ENCODE data around the gene GNAS. TPM values are rescaled to one million over a fixed set of nuclear protein-coding genes. Genes with fewer than 3 reads are reported as not detected.
"Not testable (repeated sequence)": the region's sequence is repeated elsewhere in the genome, so short reads cannot be mapped to it uniquely, and the experiment has no call there.

The GNAS gene
- total RNA-seq, 1 experiment from 2014 or later, result 603 TPM

DNA sequence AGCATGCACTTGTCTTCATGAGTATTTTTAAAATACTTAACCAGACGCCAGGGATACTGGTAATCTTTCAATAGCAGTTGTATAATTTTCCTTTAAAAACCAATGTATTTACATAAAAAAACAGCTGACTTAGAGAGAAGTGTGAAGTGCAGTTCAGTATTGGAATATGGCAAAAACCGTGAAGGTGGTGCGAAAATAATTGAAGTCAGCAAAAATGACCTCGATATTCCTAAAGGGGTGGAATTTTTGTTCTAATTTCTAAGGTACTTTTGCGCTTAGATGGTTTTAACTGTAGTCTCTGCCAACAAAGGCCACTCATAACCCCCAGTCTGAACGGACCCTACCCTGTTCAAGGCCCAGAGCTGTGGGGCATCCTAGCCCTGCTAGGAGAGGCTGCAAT lies 27.1 kb upstream of the GNAS start:
- DNase-seq (ENCODE audit: low spot score), result no peak
- in situ Hi-C loops (cut with HindIII; ENCODE audit: low sequenced_read_pairs), result no loop called here

DNA sequence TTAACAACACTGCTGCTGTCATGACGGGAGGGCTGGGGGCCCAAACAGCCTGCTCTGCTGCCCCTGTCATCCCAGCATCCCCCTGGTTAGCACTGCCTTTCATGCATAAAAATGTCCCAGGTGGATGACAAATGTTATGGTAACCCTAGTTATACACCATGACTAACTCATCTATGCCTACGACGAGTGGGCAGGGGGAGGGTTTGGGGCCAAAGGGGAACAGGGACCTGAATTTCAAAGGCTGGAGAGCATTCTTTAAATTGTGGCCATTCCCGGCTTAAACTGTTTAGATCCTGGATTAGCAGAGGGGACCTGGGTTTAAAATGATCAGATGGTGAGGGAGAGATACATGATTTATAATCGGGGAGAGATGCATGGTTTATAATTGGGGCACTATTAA lies 26.2 kb upstream of the GNAS start:
- in situ Hi-C loops (cut with HindIII; ENCODE audit: low sequenced_read_pairs), result no loop called here
- no peak for DNase-seq (ENCODE audit: low spot score)

GRCh38 chr20:58828136-58828535 lies 24.4 kb upstream of the GNAS start:
- no peak for DNase-seq (ENCODE audit: low spot score)
- in situ Hi-C loops (cut with HindIII; ENCODE audit: low sequenced_read_pairs), result no loop called here

- in situ Hi-C loops (cut with HindIII; ENCODE audit: low sequenced_read_pairs); DNase-seq (ENCODE audit: low spot score): not testable (repeated sequence)
Observed at GRCh38 chr20:58828804-58829203, 23.7 kb upstream of the GNAS start.

GRCh38 chr20:58829531-58829941 lies 23.0 kb upstream of the GNAS start:
- DNase-seq (ENCODE audit: low spot score), result peak; percentile 66
- in situ Hi-C loops (cut with HindIII; ENCODE audit: low sequenced_read_pairs), result no loop called here

DNA sequence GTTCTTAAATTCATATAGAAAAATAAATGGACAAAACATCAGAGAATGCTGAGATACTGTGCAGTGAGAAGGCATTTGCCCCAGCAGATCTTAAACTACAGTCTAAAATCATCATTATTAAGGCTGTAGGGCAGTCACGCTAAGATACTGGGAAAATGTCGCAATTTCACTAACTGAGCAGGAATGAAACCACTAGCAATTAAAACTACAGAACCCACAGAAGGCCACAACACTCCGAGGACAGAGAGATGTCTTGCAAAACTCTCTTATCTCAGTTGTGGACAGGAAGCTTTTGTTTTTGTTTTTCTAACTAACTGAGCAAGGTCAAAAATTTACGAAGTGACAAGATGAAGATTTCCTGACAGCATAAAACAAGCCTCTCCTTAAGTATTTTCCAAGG lies 20.1 kb upstream of the GNAS start:
- in situ Hi-C loops (cut with HindIII; ENCODE audit: low sequenced_read_pairs), result no loop called here

GRCh38 chr20:58833921-58834320 lies 18.6 kb upstream of the GNAS start:
- no peak for DNase-seq (ENCODE audit: low spot score)
- in situ Hi-C loops (cut with HindIII; ENCODE audit: low sequenced_read_pairs), result no loop called here

More for the DNA sequence above, 20.1 kb upstream of the GNAS start:
- DNase-seq (ENCODE audit: low spot score), result no peak

DNA sequence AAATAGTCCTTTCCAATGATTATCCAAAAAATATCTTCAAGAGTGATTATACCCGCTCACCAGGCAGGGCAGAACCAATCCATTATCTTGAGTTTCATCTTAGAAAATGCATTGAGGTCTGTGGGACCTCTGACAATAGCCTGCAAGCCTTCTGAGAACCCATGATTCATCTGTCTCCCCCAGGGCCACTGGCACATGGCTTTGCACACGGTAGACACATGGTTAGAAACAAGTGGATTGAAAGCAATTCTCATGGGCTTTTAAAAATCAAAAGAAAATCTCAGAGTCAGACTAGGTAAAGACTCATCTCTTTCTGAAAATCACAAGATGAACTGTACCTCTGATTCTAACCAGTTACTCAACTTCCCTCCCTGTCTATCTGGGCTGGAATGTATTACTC lies 17.3 kb upstream of the GNAS start:
- in situ Hi-C loops (cut with HindIII; ENCODE audit: low sequenced_read_pairs), result no loop called here
- no peak for DNase-seq (ENCODE audit: low spot score)

DNA sequence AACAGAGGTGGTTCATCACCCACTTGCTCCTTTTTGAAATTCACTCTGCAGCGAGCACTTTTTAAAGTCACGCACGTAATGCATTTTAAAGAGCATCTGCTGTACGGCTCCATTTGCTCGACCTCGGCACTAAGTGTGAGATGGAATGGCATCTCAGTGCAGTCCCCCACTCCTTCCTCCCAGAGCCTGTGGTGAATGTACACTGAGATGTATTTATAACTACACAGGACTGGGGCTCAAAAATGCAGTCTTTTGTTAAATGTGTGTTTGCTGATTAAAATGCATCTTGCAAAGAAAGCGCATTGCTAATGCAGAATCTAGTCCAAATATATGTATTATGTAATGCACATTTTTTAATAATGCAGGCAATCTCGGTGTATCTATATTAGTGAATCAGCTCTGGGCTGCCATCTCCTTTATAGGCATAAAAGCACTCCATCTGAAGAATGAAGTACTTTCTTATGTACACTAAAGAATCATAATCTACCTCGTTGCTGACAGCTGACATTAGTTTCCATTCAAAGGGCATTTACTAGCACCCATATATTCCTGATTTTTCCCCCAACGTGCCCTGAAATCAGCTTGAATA lies 15.8 kb upstream of the GNAS start:
- in situ Hi-C loops (cut with HindIII; ENCODE audit: low sequenced_read_pairs), result no loop called here
- no peak for DNase-seq (ENCODE audit: low spot score)

GRCh38 chr20:58837717-58838116 lies 14.8 kb upstream of the GNAS start:
- in situ Hi-C loops (cut with HindIII; ENCODE audit: low sequenced_read_pairs), result no loop called here
- no peak for DNase-seq (ENCODE audit: low spot score)

GRCh38 chr20:58838174-58838573 lies 14.3 kb upstream of the GNAS start:
- in situ Hi-C loops (cut with HindIII; ENCODE audit: low sequenced_read_pairs), result no loop called here
- no peak for DNase-seq (ENCODE audit: low spot score)

DNA sequence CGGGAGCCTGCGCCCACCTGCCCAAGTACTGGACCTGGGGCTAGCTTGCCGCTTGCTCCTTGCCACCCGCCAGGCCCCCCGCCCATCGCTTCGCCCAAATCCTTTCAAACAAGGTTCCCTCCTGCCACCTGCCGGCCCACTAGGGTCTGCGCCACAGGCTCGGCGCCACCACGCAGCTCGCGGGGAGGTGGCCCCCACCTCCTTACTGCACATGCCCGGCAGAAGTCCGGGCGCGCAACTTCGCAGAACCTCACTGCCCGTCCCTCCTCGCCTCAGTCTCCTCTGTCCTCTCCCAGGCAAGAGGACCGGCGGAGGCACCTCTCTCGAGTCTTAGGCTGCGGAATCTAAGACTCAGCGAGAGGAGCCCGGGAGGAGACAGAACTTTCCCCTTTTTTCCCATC lies 13.0 kb upstream of the GNAS start:
- in situ Hi-C loops (cut with HindIII; ENCODE audit: low sequenced_read_pairs), result no loop called here

DNA sequence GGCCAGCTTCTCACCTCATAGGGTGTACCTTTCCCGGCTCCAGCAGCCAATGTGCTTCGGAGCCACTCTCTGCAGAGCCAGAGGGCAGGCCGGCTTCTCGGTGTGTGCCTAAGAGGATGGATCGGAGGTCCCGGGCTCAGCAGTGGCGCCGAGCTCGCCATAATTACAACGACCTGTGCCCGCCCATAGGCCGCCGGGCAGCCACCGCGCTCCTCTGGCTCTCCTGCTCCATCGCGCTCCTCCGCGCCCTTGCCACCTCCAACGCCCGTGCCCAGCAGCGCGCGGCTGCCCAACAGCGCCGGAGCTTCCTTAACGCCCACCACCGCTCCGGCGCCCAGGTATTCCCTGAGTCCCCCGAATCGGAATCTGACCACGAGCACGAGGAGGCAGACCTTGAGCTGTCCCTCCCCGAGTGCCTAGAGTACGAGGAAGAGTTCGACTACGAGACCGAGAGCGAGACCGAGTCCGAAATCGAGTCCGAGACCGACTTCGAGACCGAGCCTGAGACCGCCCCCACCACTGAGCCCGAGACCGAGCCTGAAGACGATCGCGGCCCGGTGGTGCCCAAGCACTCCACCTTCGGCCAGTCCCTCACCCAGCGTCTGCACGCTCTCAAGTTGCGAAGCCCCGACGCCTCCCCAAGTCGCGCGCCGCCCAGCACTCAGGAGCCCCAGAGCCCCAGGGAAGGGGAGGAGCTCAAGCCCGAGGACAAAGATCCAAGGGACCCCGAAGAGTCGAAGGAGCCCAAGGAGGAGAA lies 12.3 kb upstream of the GNAS start:
- in situ Hi-C loops (cut with HindIII; ENCODE audit: low sequenced_read_pairs), result no loop called here
- no peak for DNase-seq (ENCODE audit: low spot score)

More for the DNA sequence above, 13.0 kb upstream of the GNAS start:
- peak; percentile 18 for DNase-seq (ENCODE audit: low spot score)

- no peak for DNase-seq (ENCODE audit: low spot score)
- in situ Hi-C loops (cut with HindIII; ENCODE audit: low sequenced_read_pairs), result no loop called here
Observed at GRCh38 chr20:58840816-58841538, 11.5 kb upstream of the GNAS start.

GRCh38 chr20:58841539-58842264 lies 10.8 kb upstream of the GNAS start:
- no peak for DNase-seq (ENCODE audit: low spot score)
- in situ Hi-C loops (cut with HindIII; ENCODE audit: low sequenced_read_pairs), result no loop called here

DNA sequence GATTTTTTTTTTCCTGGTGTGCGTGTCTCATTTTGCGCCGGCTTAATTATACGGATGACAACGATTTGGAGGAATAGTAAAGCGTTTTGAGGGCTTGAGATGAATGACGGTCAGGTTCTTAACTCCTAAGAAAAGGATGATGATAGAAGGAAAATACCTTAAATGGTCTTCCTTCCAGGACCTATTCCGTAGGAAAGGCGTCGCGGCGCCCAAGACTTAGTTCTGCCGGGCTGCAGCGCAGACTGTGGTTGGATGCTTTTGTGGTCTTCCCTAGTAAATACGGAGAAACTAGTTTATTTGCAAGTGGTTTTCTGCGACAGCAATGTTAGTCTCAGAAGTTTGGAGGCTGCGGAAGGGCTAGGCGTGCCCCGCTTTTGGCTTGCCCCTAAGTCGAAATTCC lies 10.2 kb upstream of the GNAS start:
- in situ Hi-C loops (cut with HindIII; ENCODE audit: low sequenced_read_pairs), result no loop called here
- DNase-seq (ENCODE audit: low spot score), result no peak

DNA sequence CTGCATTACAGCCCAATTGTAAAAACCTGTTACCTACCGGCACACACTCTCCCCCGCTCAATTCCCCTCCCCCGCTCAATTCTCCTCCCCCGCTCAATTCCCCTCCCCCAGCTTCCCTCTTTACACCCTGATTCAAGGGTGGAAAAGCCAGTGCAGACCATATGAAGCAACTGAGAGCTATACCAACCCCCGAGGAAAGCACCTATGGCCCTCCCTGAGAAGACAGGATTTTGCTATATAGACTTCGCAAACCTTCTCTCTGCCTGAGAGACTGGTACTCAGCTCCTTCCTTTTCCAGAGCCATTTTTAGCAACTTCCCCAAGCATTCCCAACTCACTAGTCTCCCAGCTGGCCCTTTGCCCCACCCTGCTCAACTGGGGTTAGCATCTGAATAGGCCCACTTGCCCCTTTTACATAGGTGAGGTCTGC lies 9.4 kb upstream of the GNAS start:
- DNase-seq (ENCODE audit: low spot score), result no peak
- in situ Hi-C loops (cut with HindIII; ENCODE audit: low sequenced_read_pairs), result no loop called here

DNA sequence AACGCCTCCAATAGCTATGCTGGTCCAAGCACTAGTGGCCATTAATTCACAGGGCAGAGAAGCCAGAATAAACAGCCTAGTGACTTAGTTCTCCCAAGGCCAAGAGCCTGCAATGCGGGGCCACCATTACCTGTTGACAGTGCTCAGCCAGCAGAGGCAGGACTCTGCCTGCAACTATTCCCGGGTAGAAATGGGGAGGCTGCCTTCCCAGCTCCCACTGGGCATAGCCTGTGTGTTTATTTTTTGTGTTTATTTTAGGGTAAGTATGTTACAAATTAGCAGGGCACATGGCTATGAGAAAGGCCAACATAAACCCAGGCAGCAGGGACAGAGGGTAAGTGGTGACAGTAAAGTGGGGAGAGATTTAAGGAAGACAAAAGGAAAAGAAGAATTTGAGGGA lies 6.8 kb upstream of the GNAS start:
- in situ Hi-C loops (cut with HindIII; ENCODE audit: low sequenced_read_pairs), result no loop called here
- DNase-seq (ENCODE audit: low spot score), result no peak

DNA sequence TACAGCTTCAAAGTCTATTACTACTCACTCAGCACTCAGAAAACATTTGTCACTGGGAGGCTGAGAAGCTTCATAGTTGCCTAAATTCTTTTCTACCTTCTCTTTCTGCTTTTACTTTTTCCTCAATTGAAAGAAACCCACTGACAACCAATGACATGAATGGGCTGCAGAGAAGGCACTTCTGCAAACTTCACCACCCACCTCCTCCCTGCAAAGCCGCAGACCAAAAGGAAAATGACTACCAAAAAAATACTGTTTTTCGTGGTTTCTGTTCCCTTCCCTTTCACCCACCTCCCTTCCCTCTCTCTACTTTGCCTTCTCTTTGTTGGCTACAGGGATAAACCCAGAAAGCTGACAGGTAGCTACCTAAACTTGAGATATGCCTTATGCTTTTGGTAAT lies 5.1 kb upstream of the GNAS start:
- in situ Hi-C loops (cut with HindIII; ENCODE audit: low sequenced_read_pairs), result no loop called here
- DNase-seq (ENCODE audit: low spot score), result no peak

GRCh38 chr20:58850693-58851174 lies 1.8 kb upstream of the GNAS start, which contains the start of gene GNAS-AS1:
Gene GNAS-AS1, minus strand, starts transcription at chr20:58850902.
- DNase-seq (ENCODE audit: low spot score), result no peak
- in situ Hi-C loops (cut with HindIII; ENCODE audit: low sequenced_read_pairs), result loop anchor here (25.0 kb wide), 1 partner anchor 612 kb away; no protein-coding TSS in a partner anchor
